Type B pancreatic cell (in vitro differentiated cells): Measurements from ENCODE around the gene GRK6. TPM values are rescaled to one million over a fixed set of nuclear protein-coding genes. Genes with fewer than 3 reads are reported as not detected.

Experiments
- DNase-seq: peaks from one replicate; pipeline ENCODE4 v3.0.0; 2021; ENCODE audit warnings: mixed read lengths; ENCODE audit not compliant: unreplicated experiment; ENCODE audit errors: extremely low spot score
- H3K27ac Mint-ChIP-seq: 2 replicates; pipeline ENCODE4 v1.8.0; 2021; ENCODE audit warnings: mild to moderate bottlenecking, mixed read lengths
- H3K27me3 Mint-ChIP-seq: 2 replicates; pipeline ENCODE4 v1.8.0; 2021; ENCODE audit warnings: mixed read lengths
- H3K36me3 Mint-ChIP-seq: 2 replicates; pipeline ENCODE4 v1.8.0; 2021; ENCODE audit warnings: mixed read lengths
- H3K4me1 Mint-ChIP-seq: one replicate; pipeline ENCODE4 v1.8.0; 2021; ENCODE audit warnings: mixed read lengths; ENCODE audit not compliant: unreplicated experiment
- H3K4me3 Mint-ChIP-seq: 2 replicates; pipeline ENCODE4 v1.8.0; 2021; ENCODE audit warnings: mild to moderate bottlenecking, mixed read lengths
- H3K9me3 Mint-ChIP-seq: 2 replicates; pipeline ENCODE4 v1.8.0; 2021; ENCODE audit warnings: mixed read lengths
- CTCF ChIP-seq: fragments of 200-600 bp; sonication (generic); conservative IDR thresholded peaks from 2 replicates; pipeline ENCODE4 v1.5.0; 2021; ENCODE audit warnings: antibody characterized with exemption, mild to moderate bottlenecking
- total RNA-seq: library from RNA; stranded (reverse); gene quantifications from 2 replicates; pipeline ENCODE4 v1.2.1, GENCODE V29; 2021; ENCODE audit warnings: low replicate concordance

The GRK6 gene
- total RNA-seq, 1 donor from 2014 or later, result 47.3 TPM

- no peak overlapping the region for H3K4me3 Mint-ChIP-seq
- peaks cover 10% of the 10 kb centered on the region for H3K4me1 Mint-ChIP-seq
- DNase-seq, result no peak
- H3K27me3 Mint-ChIP-seq, result no peaks in the 10 kb centered on the region
- peaks cover 34% of the 10 kb centered on the region for H3K36me3 Mint-ChIP-seq
- TF ChIP-seq CTCF, result no peak
- H3K27ac Mint-ChIP-seq, result no peak overlapping the region
- no peaks in the 10 kb centered on the region for H3K9me3 Mint-ChIP-seq
These were observed 35.7 kb downstream of the GRK6 start for GRCh38 chr5:177462021-177462670.

- no peaks in the 10 kb centered on the region for H3K27me3 Mint-ChIP-seq
- H3K9me3 Mint-ChIP-seq, result no peaks in the 10 kb centered on the region
- TF ChIP-seq CTCF, result no peak
- no peak overlapping the region for H3K27ac Mint-ChIP-seq
- H3K36me3 Mint-ChIP-seq, result peaks cover 43% of the 10 kb centered on the region
- H3K4me1 Mint-ChIP-seq, result peaks cover 15% of the 10 kb centered on the region
- no peak for DNase-seq
- H3K4me3 Mint-ChIP-seq, result peak overlapping the region; percentile 39
These were observed 38.6 kb downstream of the GRK6 start for GRCh38 chr5:177465044-177465443.

GRCh38 chr5:177466861-177467260 lies 40.4 kb downstream of the GRK6 start:
- Mint-ChIP-seq H3K9me3 (no peaks in the 10 kb centered on the region), H3K27me3 (no peaks in the 10 kb centered on the region), H3K4me3 (no peak overlapping the region), H3K36me3 (peaks cover 37% of the 10 kb centered on the region), H3K27ac (no peak overlapping the region), H3K4me1 (peaks cover 16% of the 10 kb centered on the region)
- no peak for TF ChIP-seq CTCF
- DNase-seq, result no peak

- Mint-ChIP-seq H3K27ac (no peak overlapping the region), H3K4me1 (peaks cover 16% of the 10 kb centered on the region), H3K36me3 (peaks cover 37% of the 10 kb centered on the region), H3K9me3 (no peaks in the 10 kb centered on the region), H3K27me3 (no peaks in the 10 kb centered on the region), H3K4me3 (no peak overlapping the region)
- TF ChIP-seq CTCF, result no peak
- DNase-seq, result no peak
These were observed 41.0 kb downstream of the GRK6 start for GRCh38 chr5:177467436-177467835.

- peak overlapping the region; percentile 90 for H3K27ac Mint-ChIP-seq
- no peak for DNase-seq
- no peak for TF ChIP-seq CTCF
- H3K9me3 Mint-ChIP-seq, result no peaks in the 10 kb centered on the region
- H3K4me3 Mint-ChIP-seq, result peak overlapping the region; percentile 74
- peaks cover 36% of the 10 kb centered on the region for H3K36me3 Mint-ChIP-seq
- no peaks in the 10 kb centered on the region for H3K27me3 Mint-ChIP-seq
- peaks cover 16% of the 10 kb centered on the region for H3K4me1 Mint-ChIP-seq
These were observed 41.8 kb downstream of the GRK6 start for GRCh38 chr5:177468329-177468684.
